HG02943 (cell line): ENCODE measurements around the gene WNT7B.
"Not testable (repeated sequence)": the region's sequence is repeated elsewhere in the genome, so short reads cannot be mapped to it uniquely, and the experiment has no call there.

Source experiments
- ATAC-seq: cut with Tn5 transposase; IDR thresholded peaks from one replicate; pipeline ENCODE4 v1.9.1; 2021; ENCODE audit warnings: mild to moderate bottlenecking, low read depth, moderate library complexity; ENCODE audit not compliant: unreplicated experiment

Gene WNT7B

GRCh38 chr22:46008836-46009596 lies 32.1 kb upstream of the WNT7B start:
- ATAC-seq = no peak

GRCh38 chr22:46008291-46008690 lies 31.3 kb upstream of the WNT7B start:
- no peak for ATAC-seq

- ATAC-seq = no peak
Observed at GRCh38 chr22:46007848-46008261, 30.9 kb upstream of the WNT7B start.

- ATAC-seq = no peak
Observed at GRCh38 chr22:46007003-46007847, 30.3 kb upstream of the WNT7B start.

GRCh38 chr22:46006379-46007002 lies 29.5 kb upstream of the WNT7B start:
- no peak for ATAC-seq

- not testable (repeated sequence) for ATAC-seq
Observed at GRCh38 chr22:46005116-46005705, 28.2 kb upstream of the WNT7B start.

GRCh38 chr22:46004105-46004866 lies 27.3 kb upstream of the WNT7B start:
- ATAC-seq = no peak

- ATAC-seq = no peak
Observed at GRCh38 chr22:46003271-46004091, 26.5 kb upstream of the WNT7B start.

GRCh38 chr22:46002757-46003270 lies 25.9 kb upstream of the WNT7B start:
- no peak for ATAC-seq

GRCh38 chr22:46001426-46002106 lies 24.6 kb upstream of the WNT7B start:
- ATAC-seq = no peak

GRCh38 chr22:46001046-46001425 lies 24.1 kb upstream of the WNT7B start:
- no peak for ATAC-seq

GRCh38 chr22:46000081-46001027 lies 23.4 kb upstream of the WNT7B start:
- no peak for ATAC-seq

GRCh38 chr22:45999379-45999971 lies 22.5 kb upstream of the WNT7B start:
- no peak for ATAC-seq

- no peak for ATAC-seq
Observed at GRCh38 chr22:45998638-45999378, 21.8 kb upstream of the WNT7B start.

GRCh38 chr22:45997777-45998637 lies 21.0 kb upstream of the WNT7B start:
- ATAC-seq = no peak
